Osteoblast (primary cell): ENCODE results near the gene ITPA. TPM values are rescaled to one million over a fixed set of nuclear protein-coding genes. Genes with fewer than 3 reads are reported as not detected.

Experiments
- DNase-seq: peaks from one replicate; pipeline ENCODE4 v3.0.0; 2011; ENCODE audit warnings: low spot score, mixed read lengths; ENCODE audit not compliant: insufficient read length; ENCODE audit errors: missing footprints
- H2AFZ ChIP-seq: 2 replicates; pipeline ENCODE4 v1.6.0; 2011; ENCODE audit warnings: mild to moderate bottlenecking, low read length
- H3K27ac ChIP-seq: 2 replicates; pipeline ENCODE4 v1.5.1; 2011; ENCODE audit warnings: mild to moderate bottlenecking, low read depth, low read length, moderate library complexity
- H3K27me3 ChIP-seq: 2 replicates; pipeline ENCODE4 v1.6.0; 2012; ENCODE audit warnings: mild to moderate bottlenecking, control low read depth, inconsistent platforms, low read length, moderate library complexity; ENCODE audit not compliant: insufficient read depth
- H3K36me3 ChIP-seq: 2 replicates; pipeline ENCODE4 v1.5.1; 2011; ENCODE audit warnings: mild to moderate bottlenecking, low read length, control low read depth, moderate library complexity; ENCODE audit not compliant: insufficient read depth
- H3K4me1 ChIP-seq: 2 replicates; pipeline ENCODE4 v1.5.1; 2011; ENCODE audit warnings: mild to moderate bottlenecking, low read length, control low read depth, moderate library complexity; ENCODE audit not compliant: insufficient read depth
- H3K4me2 ChIP-seq: 2 replicates; pipeline ENCODE4 v1.6.0; 2011; ENCODE audit warnings: mild to moderate bottlenecking, low read length; ENCODE audit not compliant: insufficient read depth
- H3K4me3 ChIP-seq: fragments of 200-600 bp; sonication (generic); 3 replicates; pipeline ENCODE4 v1.5.1; 2012; ENCODE audit warnings: mild to moderate bottlenecking, low read length, inconsistent platforms; ENCODE audit not compliant: insufficient read depth
- H3K79me2 ChIP-seq: 2 replicates; pipeline ENCODE4 v1.6.0; 2012; ENCODE audit warnings: mild to moderate bottlenecking, low read length, control low read depth, inconsistent platforms; ENCODE audit not compliant: insufficient read depth
- H3K9me3 ChIP-seq: 2 replicates; pipeline ENCODE4 v1.5.1; 2011; ENCODE audit warnings: low read depth, low read length, control low read depth
- H4K20me1 ChIP-seq: 2 replicates; pipeline ENCODE4 v1.6.0; 2012; ENCODE audit warnings: mild to moderate bottlenecking, low read length, control low read depth; ENCODE audit not compliant: insufficient read depth
- CTCF ChIP-seq: IDR thresholded peaks from 2 replicates; pipeline ENCODE4 v1.5.1; 2011; ENCODE audit warnings: mild to moderate bottlenecking, low read depth, low read length, moderate library complexity; ENCODE audit errors: extremely low read depth
- total RNA-seq: library from RNA; depleted of rRNA; stranded (reverse); fragments of >200 nt; gene quantifications from 2 replicates; pipeline ENCODE4 v1.2.3, GENCODE V29; 2012

The ITPA gene
- total RNA-seq, 1 donor = 34.0 TPM

- H3K4me1 ChIP-seq = no peaks in the 10 kb centered on the region
- H3K27ac ChIP-seq = no peak overlapping the region
- H3K79me2 ChIP-seq = no peaks in the 10 kb centered on the region
- H3K4me2 ChIP-seq = no peak overlapping the region
- H3K36me3 ChIP-seq = no peaks in the 10 kb centered on the region
- peaks cover 19% of the 10 kb centered on the region for H3K27me3 ChIP-seq
- peak; percentile 80 for DNase-seq
- H2AFZ ChIP-seq = no peak overlapping the region
- no peak overlapping the region for H3K4me3 ChIP-seq
- no peaks in the 10 kb centered on the region for H4K20me1 ChIP-seq
- no peaks in the 10 kb centered on the region for H3K9me3 ChIP-seq
- TF ChIP-seq CTCF = no peak
Measured at GRCh38 chr20:3233131-3233990, 24.1 kb downstream of the ITPA start.

GRCh38 chr20:3233991-3234498, 24.7 kb downstream of the ITPA start:
- Histone ChIP-seq H3K4me2 (no peak overlapping the region), H3K79me2 (no peaks in the 10 kb centered on the region), H3K36me3 (no peaks in the 10 kb centered on the region), H3K27ac (no peak overlapping the region), H4K20me1 (no peaks in the 10 kb centered on the region), H3K9me3 (no peaks in the 10 kb centered on the region), H3K4me3 (no peak overlapping the region), H3K4me1 (no peaks in the 10 kb centered on the region), H2AFZ (no peak overlapping the region), H3K27me3 (peaks cover 26% of the 10 kb centered on the region)
- peak; percentile 87 for DNase-seq
- no peak for TF ChIP-seq CTCF

GRCh38 chr20:3235666-3236324, 26.5 kb downstream of the ITPA start:
- H3K79me2 ChIP-seq = no peaks in the 10 kb centered on the region
- no peak overlapping the region for H3K4me2 ChIP-seq
- no peak overlapping the region for H3K4me3 ChIP-seq
- no peak for TF ChIP-seq CTCF
- H3K27ac ChIP-seq = no peak overlapping the region
- H3K27me3 ChIP-seq = peaks cover 44% of the 10 kb centered on the region
- H3K9me3 ChIP-seq = no peaks in the 10 kb centered on the region
- peak; percentile 89 for DNase-seq
- H3K36me3 ChIP-seq = no peaks in the 10 kb centered on the region
- no peak overlapping the region for H2AFZ ChIP-seq
- peaks cover 5% of the 10 kb centered on the region for H3K4me1 ChIP-seq
- no peaks in the 10 kb centered on the region for H4K20me1 ChIP-seq
